ENCODE results near the gene HYLS1.

HYLS1 gene

DNA sequence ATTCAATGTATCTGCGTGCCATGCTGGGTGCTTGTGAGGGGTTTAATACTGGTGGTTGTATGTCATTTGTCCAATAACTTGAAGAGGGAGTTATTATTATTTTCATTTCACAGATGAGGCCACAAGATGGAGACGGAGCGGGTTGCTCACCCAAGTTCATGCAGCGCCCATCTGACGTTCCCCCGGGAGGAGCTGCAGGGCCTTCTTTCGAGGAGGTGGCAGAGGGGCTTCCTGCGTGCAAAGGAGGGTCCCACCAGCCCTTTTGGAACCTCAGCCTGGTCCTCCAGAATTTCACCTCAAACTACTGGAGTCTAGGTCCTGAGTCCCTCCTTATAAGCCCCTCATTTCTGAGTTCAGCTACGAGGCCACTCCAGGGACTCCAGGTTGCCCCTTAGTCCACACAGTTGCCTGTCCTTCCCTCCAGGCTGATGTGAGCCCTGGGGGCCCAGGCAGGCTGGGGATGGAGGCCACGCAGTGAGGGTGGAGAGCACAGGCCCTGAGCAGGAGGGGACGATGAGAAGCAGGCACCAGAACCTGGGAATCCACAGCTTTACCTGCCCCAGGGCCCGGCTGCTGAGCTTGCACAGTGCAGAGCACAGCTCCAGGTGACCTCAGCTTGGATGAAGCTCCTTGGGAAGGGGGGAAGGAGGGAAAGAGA, 55.4 kb downstream of the HYLS1 start:
- H3K4me3 ChIP-seq (replicated peaks; ENCODE audit: insufficient read depth, low read length), result no peak overlapping the region
- no peak overlapping the region for H3K27ac ChIP-seq (replicated peaks)
- H3K27me3 ChIP-seq (ENCODE audit: insufficient read depth, poor library complexity, severe bottlenecking), result no peaks in the 10 kb centered on the region
- DNase-seq (ENCODE audit: low read depth in 1 of 2, low spot score in 1 of 2), result no peak
- TF ChIP-seq CTCF (IDR thresholded peaks at IDR 0.05; ENCODE audit: insufficient read depth, low read length) (no peak), SPI1 (IDR thresholded peaks at IDR 0.05; ENCODE audit: borderline replicate concordance, low read depth) (no peak)

DNA sequence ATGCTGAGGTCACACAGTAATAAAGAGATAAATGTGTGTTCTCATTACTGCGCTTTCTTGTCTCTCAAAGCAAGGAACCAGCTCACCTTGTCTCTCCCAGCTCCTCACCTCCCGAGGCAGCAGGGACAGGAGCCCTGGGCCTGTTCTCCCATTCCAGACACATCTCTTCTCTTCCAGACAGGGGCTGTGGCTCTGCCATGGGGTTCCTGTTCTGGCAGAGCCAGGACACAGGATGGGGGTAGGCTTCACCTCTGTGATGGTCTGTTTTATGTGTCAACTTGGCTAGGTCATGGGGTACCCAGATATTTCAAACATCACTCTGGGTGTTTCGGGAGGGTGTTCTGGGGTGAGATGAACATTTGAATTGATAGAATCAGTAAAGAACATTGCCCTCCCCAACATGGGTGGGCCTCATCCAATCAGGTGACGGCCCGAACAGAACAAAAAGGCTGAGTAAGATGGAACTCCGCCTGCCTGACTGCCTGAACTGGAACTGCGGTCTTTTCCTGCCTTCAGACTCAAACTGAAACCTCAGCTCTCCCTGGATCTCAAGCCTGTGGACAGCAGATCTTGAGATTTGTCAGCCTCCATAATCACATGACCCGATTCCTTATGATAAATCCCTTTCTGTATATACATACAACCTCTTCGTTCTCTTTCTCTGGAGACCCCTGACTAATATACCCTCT, 56.3 kb downstream of the HYLS1 start:
- TF ChIP-seq GABPA (IDR thresholded peaks at IDR 0.05; ENCODE audit: low read depth), result no peak
- TF ChIP-seq CTCF (IDR thresholded peaks at IDR 0.05; ENCODE audit: insufficient read depth, low read length), result no peak
- Histone ChIP-seq H3K27ac (replicated peaks) (no peak overlapping the region), H3K27me3 (ENCODE audit: insufficient read depth, poor library complexity, severe bottlenecking) (no peaks in the 10 kb centered on the region), H3K4me3 (replicated peaks; ENCODE audit: insufficient read depth, low read length) (no peak overlapping the region)
- DNase-seq (ENCODE audit: low read depth in 1 of 2, low spot score in 1 of 2), result no peak

GRCh38 chr11:125944350-125945010, 57.0 kb downstream of the HYLS1 start:
- TF ChIP-seq SPI1 (IDR thresholded peaks at IDR 0.05; ENCODE audit: borderline replicate concordance, low read depth), result no peak
- no peak for TF ChIP-seq POLR2AphosphoS5 (IDR thresholded peaks at IDR 0.05; ENCODE audit: low read depth)
- TF ChIP-seq CTCF (IDR thresholded peaks at IDR 0.05; ENCODE audit: insufficient read depth, low read length), result no peak
- TF ChIP-seq, protein P1, sequence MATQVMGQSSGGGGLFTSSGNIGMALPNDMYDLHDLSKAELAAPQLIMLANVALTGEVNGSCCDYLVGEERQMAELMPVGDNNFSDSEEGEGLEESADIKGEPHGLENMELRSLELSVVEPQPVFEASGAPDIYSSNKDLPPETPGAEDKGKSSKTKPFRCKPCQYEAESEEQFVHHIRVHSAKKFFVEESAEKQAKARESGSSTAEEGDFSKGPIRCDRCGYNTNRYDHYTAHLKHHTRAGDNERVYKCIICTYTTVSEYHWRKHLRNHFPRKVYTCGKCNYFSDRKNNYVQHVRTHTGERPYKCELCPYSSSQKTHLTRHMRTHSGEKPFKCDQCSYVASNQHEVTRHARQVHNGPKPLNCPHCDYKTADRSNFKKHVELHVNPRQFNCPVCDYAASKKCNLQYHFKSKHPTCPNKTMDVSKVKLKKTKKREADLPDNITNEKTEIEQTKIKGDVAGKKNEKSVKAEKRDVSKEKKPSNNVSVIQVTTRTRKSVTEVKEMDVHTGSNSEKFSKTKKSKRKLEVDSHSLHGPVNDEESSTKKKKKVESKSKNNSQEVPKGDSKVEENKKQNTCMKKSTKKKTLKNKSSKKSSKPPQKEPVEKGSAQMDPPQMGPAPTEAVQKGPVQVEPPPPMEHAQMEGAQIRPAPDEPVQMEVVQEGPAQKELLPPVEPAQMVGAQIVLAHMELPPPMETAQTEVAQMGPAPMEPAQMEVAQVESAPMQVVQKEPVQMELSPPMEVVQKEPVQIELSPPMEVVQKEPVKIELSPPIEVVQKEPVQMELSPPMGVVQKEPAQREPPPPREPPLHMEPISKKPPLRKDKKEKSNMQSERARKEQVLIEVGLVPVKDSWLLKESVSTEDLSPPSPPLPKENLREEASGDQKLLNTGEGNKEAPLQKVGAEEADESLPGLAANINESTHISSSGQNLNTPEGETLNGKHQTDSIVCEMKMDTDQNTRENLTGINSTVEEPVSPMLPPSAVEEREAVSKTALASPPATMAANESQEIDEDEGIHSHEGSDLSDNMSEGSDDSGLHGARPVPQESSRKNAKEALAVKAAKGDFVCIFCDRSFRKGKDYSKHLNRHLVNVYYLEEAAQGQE (IDR thresholded peaks at IDR 0.05; ENCODE audit: insufficient replicate concordance, low read depth), result no peak
- TF ChIP-seq GABPA (IDR thresholded peaks at IDR 0.05; ENCODE audit: low read depth), result no peak
- no peak overlapping the region for H3K4me3 ChIP-seq (replicated peaks; ENCODE audit: insufficient read depth, low read length)
- no peak overlapping the region for H3K27ac ChIP-seq (replicated peaks)
- DNase-seq (ENCODE audit: low read depth in 1 of 2, low spot score in 1 of 2), result no peak
- no peaks in the 10 kb centered on the region for H3K27me3 ChIP-seq (ENCODE audit: insufficient read depth, poor library complexity, severe bottlenecking)

- TF ChIP-seq, protein P1 (IDR thresholded peaks at IDR 0.05; ENCODE audit: insufficient replicate concordance, low read depth), result no peak
- TF ChIP-seq CTCF (IDR thresholded peaks at IDR 0.05; ENCODE audit: insufficient read depth, low read length) (no peak), SPI1 (IDR thresholded peaks at IDR 0.05; ENCODE audit: borderline replicate concordance, low read depth) (no peak), GABPA (IDR thresholded peaks at IDR 0.05; ENCODE audit: low read depth) (no peak), POLR2AphosphoS5 (IDR thresholded peaks at IDR 0.05; ENCODE audit: low read depth) (no peak)
- Histone ChIP-seq H3K27me3 (ENCODE audit: insufficient read depth, poor library complexity, severe bottlenecking) (no peaks in the 10 kb centered on the region), H3K27ac (replicated peaks) (no peak overlapping the region), H3K4me3 (replicated peaks; ENCODE audit: insufficient read depth, low read length) (no peak overlapping the region)
- DNase-seq (ENCODE audit: low read depth in 1 of 2, low spot score in 1 of 2), result no peak
Measured at GRCh38 chr11:125945011-125945796, 57.7 kb downstream of the HYLS1 start.

Measured in HL-60 (cell line).